HCT116 (cell line): ENCODE results near the gene LYSMD4.

Source experiments
- CTCF ChIP-seq, 3 experiments: fragments of 200-600 bp in 1 of 3; sonication (generic) in 1 of 3; IDR thresholded peaks in 2 of 3; conservative IDR thresholded peaks in 1 of 3; 2 replicates each; pipeline ENCODE4 v1.5.1; 2012 to 2017; ENCODE audit warnings: low read depth in 2 of 3, low read length in 2 of 3, antibody characterized with exemption in 1 of 3, borderline replicate concordance in 1 of 3, control low read depth in 1 of 3, mild to moderate bottlenecking in 1 of 3, mixed read lengths in 1 of 3, mixed run types in 1 of 3, moderate library complexity in 1 of 3; ENCODE audit not compliant: insufficient read depth in 1 of 3
- POLR2AphosphoS5 ChIP-seq: IDR thresholded peaks from 2 replicates; pipeline ENCODE4 v1.6.1; 2011; ENCODE audit warnings: mild to moderate bottlenecking, low read depth, low read length, moderate library complexity

- TF ChIP-seq CTCF (IDR thresholded peaks at IDR 0.05 in 2 of 3, conservative IDR thresholded peaks at IDR 0.05 in 1 of 3; ENCODE audit: borderline replicate concordance in 1 of 3, insufficient read depth in 1 of 3, low read depth in 2 of 3, low read length in 2 of 3), result no peak
- no peak for TF ChIP-seq POLR2AphosphoS5
These were observed 1.7 kb downstream of the LYSMD4 start for GRCh38 chr15:99731336-99732123.
